Erythroblast (primary cell): Measurements from ENCODE around the gene COA3.
"Not testable (repeated sequence)": the region's sequence is repeated elsewhere in the genome, so short reads cannot be mapped to it uniquely, and the experiment has no call there.

Source experiments
- GATA1 ChIP-seq: IDR thresholded peaks from 2 replicates; pipeline ENCODE4 v1.6.1; 2011; ENCODE audit warnings: low read depth, mild to moderate bottlenecking, control low read depth, low read length, moderate library complexity
- POLR2A ChIP-seq: IDR thresholded peaks from 2 replicates; pipeline ENCODE4 v1.6.1; 2011; ENCODE audit warnings: mild to moderate bottlenecking, low read length

DNA sequence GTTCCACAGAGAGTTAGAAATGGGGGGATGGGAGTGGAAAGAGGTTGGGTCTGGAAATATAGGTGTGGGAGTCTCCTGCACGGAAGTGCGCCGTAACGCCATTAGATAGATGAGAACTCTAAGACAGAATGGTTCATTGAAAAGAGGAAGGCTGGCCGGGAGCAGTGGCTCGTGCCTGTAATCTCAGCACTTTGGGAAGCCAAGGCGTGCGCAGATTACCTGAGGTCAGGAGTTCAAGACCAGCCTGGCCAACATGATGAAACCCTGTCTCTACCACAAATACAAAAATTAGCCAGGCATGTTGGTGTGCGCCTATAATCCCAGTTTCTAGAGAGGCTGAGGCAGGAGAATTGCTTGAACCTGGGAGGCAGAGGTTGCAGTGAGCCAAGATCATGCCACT, 30.5 kb downstream of the COA3 start:
- TF ChIP-seq POLR2A, GATA1: not testable (repeated sequence)
